ENCODE results near the gene NWD2.

The NWD2 gene

DNA sequence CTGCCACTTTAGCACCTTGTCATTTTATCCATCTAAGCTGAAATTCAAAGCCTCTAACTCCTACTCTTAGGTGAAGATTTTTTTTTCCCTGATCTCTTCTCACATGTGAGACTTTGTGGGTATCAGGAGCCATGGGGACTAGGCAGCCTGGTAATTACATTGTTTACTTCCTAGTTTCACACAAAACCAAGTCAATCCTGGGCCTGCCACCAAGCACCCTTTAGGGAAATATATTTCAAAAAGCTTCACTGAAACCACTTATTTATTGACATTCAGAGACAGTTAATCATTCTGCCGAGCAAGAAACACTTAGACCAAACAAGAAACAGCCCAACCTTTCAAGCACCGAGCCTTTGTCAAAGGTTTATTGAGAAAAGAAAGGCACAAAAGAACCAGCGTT lies 241.6 kb downstream of the NWD2 start:
- Histone ChIP-seq H3K4me3 (ENCODE audit: low read depth, low read length) (no peak overlapping the region), H3K4me1 (ENCODE audit: control insufficient read depth, insufficient read depth, low read length) (no peaks in the 10 kb centered on the region), H3K36me3 (ENCODE audit: control insufficient read depth in 2 of 2, insufficient read depth in 1 of 2, low read length in 2 of 2) (no peaks in the 10 kb centered on the region), H3K27ac (ENCODE audit: extremely low read depth, low read depth, low read length) (no peak overlapping the region), H3K9me3 (ENCODE audit: control insufficient read depth, insufficient read depth, low read depth, low read length) (no peaks in the 10 kb centered on the region)
- no peak for TF ChIP-seq ZNF138 (tag by site-specific recombination; IDR thresholded peaks at IDR 0.05; ENCODE audit: borderline replicate concordance)
- TF ChIP-seq FEZF1 (tag by site-specific recombination; IDR thresholded peaks at IDR 0.05): no peak
- no peak for TF ChIP-seq ZNF132 (tag by site-specific recombination; IDR thresholded peaks at IDR 0.05; ENCODE audit: borderline replicate concordance)
- no peak for TF ChIP-seq ZNF2 (tag by site-specific recombination; IDR thresholded peaks at IDR 0.05)
- no peak for TF ChIP-seq PRDM1 (tag by site-specific recombination; IDR thresholded peaks at IDR 0.05)
- TF ChIP-seq, protein P1, sequence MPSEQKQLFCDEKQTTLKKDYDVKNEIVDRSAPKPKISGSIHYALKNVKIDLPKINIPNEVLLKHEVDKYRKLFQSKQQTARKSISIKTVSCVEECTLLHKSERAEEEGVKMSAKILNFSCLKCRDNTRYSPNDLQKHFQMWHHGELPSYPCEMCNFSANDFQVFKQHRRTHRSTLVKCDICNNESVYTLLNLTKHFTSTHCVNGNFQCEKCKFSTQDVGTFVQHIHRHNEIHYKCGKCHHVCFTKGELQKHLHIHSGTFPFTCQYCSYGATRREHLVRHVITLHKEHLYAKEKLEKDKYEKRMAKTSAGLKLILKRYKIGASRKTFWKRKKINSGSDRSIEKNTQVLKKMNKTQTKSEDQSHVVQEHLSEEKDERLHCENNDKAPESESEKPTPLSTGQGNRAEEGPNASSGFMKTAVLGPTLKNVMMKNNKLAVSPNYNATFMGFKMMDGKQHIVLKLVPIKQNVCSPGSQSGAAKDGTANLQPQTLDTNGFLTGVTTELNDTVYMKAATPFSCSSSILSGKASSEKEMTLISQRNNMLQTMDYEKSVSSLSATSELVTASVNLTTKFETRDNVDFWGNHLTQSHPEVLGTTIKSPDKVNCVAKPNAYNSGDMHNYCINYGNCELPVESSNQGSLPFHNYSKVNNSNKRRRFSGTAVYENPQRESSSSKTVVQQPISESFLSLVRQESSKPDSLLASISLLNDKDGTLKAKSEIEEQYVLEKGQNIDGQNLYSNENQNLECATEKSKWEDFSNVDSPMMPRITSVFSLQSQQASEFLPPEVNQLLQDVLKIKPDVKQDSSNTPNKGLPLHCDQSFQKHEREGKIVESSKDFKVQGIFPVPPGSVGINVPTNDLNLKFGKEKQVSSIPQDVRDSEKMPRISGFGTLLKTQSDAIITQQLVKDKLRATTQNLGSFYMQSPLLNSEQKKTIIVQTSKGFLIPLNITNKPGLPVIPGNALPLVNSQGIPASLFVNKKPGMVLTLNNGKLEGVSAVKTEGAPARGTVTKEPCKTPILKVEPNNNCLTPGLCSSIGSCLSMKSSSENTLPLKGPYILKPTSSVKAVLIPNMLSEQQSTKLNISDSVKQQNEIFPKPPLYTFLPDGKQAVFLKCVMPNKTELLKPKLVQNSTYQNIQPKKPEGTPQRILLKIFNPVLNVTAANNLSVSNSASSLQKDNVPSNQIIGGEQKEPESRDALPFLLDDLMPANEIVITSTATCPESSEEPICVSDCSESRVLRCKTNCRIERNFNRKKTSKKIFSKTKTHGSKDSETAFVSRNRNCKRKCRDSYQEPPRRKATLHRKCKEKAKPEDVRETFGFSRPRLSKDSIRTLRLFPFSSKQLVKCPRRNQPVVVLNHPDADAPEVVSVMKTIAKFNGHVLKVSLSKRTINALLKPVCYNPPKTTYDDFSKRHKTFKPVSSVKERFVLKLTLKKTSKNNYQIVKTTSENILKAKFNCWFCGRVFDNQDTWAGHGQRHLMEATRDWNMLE (tag by site-specific recombination; conservative IDR thresholded peaks at IDR 0.05; ENCODE audit: low read depth): no peak
- no peak for TF ChIP-seq ZNF221 (tag by site-specific recombination; IDR thresholded peaks at IDR 0.05; ENCODE audit: borderline replicate concordance)
- TF ChIP-seq ZNF433 (tag by site-specific recombination; IDR thresholded peaks at IDR 0.05; ENCODE audit: low read depth): no peak
- CTCF ChIA-PET: no interaction called here
- POLR2A ChIA-PET: no interaction called here

DNA sequence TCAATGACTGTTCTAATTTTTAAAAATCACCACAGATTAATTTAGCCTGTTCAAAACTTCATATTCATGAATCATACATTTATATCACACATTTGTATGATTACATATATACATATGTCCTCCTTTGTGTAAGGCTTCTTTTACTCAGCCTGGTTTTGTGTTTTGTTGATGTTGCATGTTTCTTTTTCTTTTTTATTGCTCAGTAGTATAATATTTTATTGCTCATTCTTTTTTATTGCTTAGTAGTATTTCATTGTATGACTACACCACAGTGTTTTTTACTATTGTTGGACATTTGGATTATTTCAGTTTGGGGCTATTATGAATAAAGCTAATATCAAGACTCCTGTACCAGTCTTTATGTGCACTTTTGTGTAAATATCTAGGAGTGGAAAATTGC lies 243.1 kb downstream of the NWD2 start:
- no peaks in the 10 kb centered on the region for H3K9me3 ChIP-seq (ENCODE audit: control insufficient read depth, insufficient read depth, low read depth, low read length)
- ChIA-PET CTCF (no interaction called here), POLR2A (no interaction called here)
- TF ChIP-seq ZXDB (tag by site-specific recombination; IDR thresholded peaks at IDR 0.05) (no peak), ZNF311 (tag by site-specific recombination; IDR thresholded peaks at IDR 0.05; ENCODE audit: borderline replicate concordance) (no peak), ZNF596 (tag by site-specific recombination; IDR thresholded peaks at IDR 0.05) (no peak)
- TF ChIP-seq, protein P1 (tag by site-specific recombination; conservative IDR thresholded peaks at IDR 0.05; ENCODE audit: low read depth): no peak
- no peak overlapping the region for H3K4me3 ChIP-seq (ENCODE audit: low read depth, low read length)
- H3K36me3 ChIP-seq (ENCODE audit: control insufficient read depth in 2 of 2, insufficient read depth in 1 of 2, low read length in 2 of 2): no peaks in the 10 kb centered on the region
- no peaks in the 10 kb centered on the region for H3K4me1 ChIP-seq (ENCODE audit: control insufficient read depth, insufficient read depth, low read length)
- H3K27ac ChIP-seq (ENCODE audit: extremely low read depth, low read depth, low read length): no peak overlapping the region

GRCh38 chr4:37489697-37490096 lies 245.2 kb downstream of the NWD2 start:
- no peaks in the 10 kb centered on the region for H3K36me3 ChIP-seq (ENCODE audit: control insufficient read depth in 2 of 2, insufficient read depth in 1 of 2, low read length in 2 of 2)
- H3K27ac ChIP-seq (ENCODE audit: extremely low read depth, low read depth, low read length): no peak overlapping the region
- no peak overlapping the region for H3K4me3 ChIP-seq (ENCODE audit: low read depth, low read length)
- H3K9me3 ChIP-seq (ENCODE audit: control insufficient read depth, insufficient read depth, low read depth, low read length): no peaks in the 10 kb centered on the region
- no peaks in the 10 kb centered on the region for H3K4me1 ChIP-seq (ENCODE audit: control insufficient read depth, insufficient read depth, low read length)
- ChIA-PET CTCF (no interaction called here), POLR2A (no interaction called here)
- TF ChIP-seq SALL2 (tag by site-specific recombination; IDR thresholded peaks at IDR 0.05; ENCODE audit: borderline replicate concordance) (no peak), ZNF560 (tag by site-specific recombination; IDR thresholded peaks at IDR 0.05; ENCODE audit: borderline replicate concordance) (no peak), ZBTB20 (tag by site-specific recombination; IDR thresholded peaks at IDR 0.05) (no peak), ZNF843 (tag by site-specific recombination; IDR thresholded peaks at IDR 0.05) (no peak), ZNF837 (tag by site-specific recombination; IDR thresholded peaks at IDR 0.05) (no peak), KLF7 (tag by site-specific recombination; IDR thresholded peaks at IDR 0.05; ENCODE audit: borderline replicate concordance) (no peak), ZNF530 (tag by site-specific recombination; IDR thresholded peaks at IDR 0.05; ENCODE audit: low read depth) (no peak)
- TF ChIP-seq, protein P2, sequence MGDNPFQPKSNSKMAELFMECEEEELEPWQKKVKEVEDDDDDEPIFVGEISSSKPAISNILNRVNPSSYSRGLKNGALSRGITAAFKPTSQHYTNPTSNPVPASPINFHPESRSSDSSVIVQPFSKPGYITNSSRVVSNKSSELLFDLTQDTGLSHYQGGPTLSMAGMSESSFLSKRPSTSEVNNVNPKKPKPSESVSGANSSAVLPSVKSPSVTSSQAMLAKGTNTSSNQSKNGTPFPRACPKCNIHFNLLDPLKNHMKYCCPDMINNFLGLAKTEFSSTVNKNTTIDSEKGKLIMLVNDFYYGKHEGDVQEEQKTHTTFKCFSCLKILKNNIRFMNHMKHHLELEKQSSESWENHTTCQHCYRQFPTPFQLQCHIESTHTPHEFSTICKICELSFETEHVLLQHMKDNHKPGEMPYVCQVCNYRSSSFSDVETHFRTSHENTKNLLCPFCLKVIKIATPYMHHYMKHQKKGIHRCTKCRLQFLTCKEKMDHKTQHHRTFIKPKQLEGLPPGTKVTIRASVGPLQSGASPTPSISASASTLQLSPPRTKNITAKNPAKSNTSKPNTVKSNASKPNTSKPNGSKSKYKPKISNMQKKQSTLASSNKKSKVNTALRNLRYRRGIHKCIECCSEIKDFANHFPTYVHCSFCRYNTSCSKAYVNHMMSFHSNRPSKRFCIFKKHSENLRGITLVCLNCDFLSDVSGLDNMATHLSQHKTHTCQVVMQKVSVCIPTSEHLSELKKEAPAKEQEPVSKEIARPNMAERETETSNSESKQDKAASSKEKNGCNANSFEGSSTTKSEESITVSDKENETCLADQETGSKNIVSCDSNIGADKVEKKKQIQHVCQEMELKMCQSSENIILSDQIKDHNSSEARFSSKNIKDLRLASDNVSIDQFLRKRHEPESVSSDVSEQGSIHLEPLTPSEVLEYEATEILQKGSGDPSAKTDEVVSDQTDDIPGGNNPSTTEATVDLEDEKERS (tag by site-specific recombination; IDR thresholded peaks at IDR 0.05): no peak
